Neural cell (in vitro differentiated cells): Measurements from ENCODE around the gene LCOR.

Experiments used
- CTCF ChIP-seq: fragments of 450-650 bp; IDR thresholded peaks from 2 replicates; pipeline ENCODE4 v1.5.1; 2014; ENCODE audit warnings: antibody characterized with exemption, mild to moderate bottlenecking, moderate library complexity; ENCODE audit not compliant: poor library complexity, severe bottlenecking
- EP300 ChIP-seq: fragments of 450-650 bp; conservative IDR thresholded peaks from 2 replicates; pipeline ENCODE4 v1.6.1; 2014; ENCODE audit warnings: antibody characterized with exemption, mild to moderate bottlenecking, moderate library complexity; ENCODE audit not compliant: poor library complexity, severe bottlenecking
- MXI1 ChIP-seq: fragments of 450-650 bp; conservative IDR thresholded peaks from 2 replicates; pipeline ENCODE4 v1.6.1; 2014; ENCODE audit warnings: antibody characterized with exemption, mild to moderate bottlenecking; ENCODE audit not compliant: poor library complexity, severe bottlenecking
- POLR2AphosphoS5 ChIP-seq: IDR thresholded peaks from 2 replicates; pipeline ENCODE4 v1.6.1; 2012

DNA sequence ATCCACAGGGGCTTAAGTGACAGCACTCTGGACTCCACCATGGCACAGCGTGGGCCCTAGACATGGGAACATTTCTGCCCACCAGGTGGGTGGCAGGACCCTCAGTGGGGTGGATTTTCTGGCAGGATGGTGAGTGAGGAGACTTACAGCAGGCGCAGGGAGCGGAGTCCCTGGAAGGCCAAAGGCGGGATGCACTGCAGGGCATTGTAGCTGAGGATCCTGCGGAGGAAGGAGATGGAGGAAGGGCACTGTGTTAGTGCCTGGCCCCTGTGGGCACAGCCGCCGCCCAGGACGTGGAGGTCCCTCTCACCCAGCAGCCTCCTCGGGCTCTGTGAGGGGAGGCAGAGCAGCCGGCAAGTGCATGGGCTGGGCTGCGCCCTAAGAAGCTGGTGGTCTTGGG lies 199.4 kb downstream of the LCOR start:
- TF ChIP-seq MXI1 (no peak), CTCF (no peak), POLR2AphosphoS5 (no peak), EP300 (no peak)
